HG03175 (cell line): ENCODE data around the gene TASP1.
"Not testable (repeated sequence)": the region's sequence is repeated elsewhere in the genome, so short reads cannot be mapped to it uniquely, and the experiment has no call there.

Source experiments
- ATAC-seq: cut with Tn5 transposase; IDR thresholded peaks from one replicate; pipeline ENCODE4 v1.9.1; 2021; ENCODE audit warnings: mild to moderate bottlenecking, moderate library complexity; ENCODE audit not compliant: unreplicated experiment

The TASP1 gene

GRCh38 chr20:13403453-13403852 is 235.3 kb downstream of the TASP1 start:
- no peak for ATAC-seq

- no peak for ATAC-seq
Measured at GRCh38 chr20:13402986-13403385, 235.7 kb downstream of the TASP1 start.

- ATAC-seq, result no peak
Measured at GRCh38 chr20:13402171-13402760, 236.5 kb downstream of the TASP1 start.

GRCh38 chr20:13401596-13401995 is 237.1 kb downstream of the TASP1 start:
- no peak for ATAC-seq

- no peak for ATAC-seq
Measured at GRCh38 chr20:13400453-13400852, 238.3 kb downstream of the TASP1 start.

GRCh38 chr20:13397300-13397724 is 241.4 kb downstream of the TASP1 start:
- no peak for ATAC-seq

- no peak for ATAC-seq
Measured at GRCh38 chr20:13396826-13397225, 241.9 kb downstream of the TASP1 start.

- no peak for ATAC-seq
Measured at GRCh38 chr20:13396022-13396421, 242.7 kb downstream of the TASP1 start.

GRCh38 chr20:13395232-13395631 is 243.5 kb downstream of the TASP1 start:
- no peak for ATAC-seq

- no peak for ATAC-seq
Measured at GRCh38 chr20:13392391-13392790, 246.3 kb downstream of the TASP1 start.

- no peak for ATAC-seq
Measured at GRCh38 chr20:13389115-13389514, 249.6 kb downstream of the TASP1 start.

- ATAC-seq, result no peak
Measured at GRCh38 chr20:13384132-13384531, 254.6 kb downstream of the TASP1 start.

- ATAC-seq, result no peak
Measured at GRCh38 chr20:13382786-13383185, 255.9 kb downstream of the TASP1 start.

GRCh38 chr20:13380497-13381229 is 258.1 kb downstream of the TASP1 start:
- ATAC-seq, result not testable (repeated sequence)

GRCh38 chr20:13373400-13373799 is 265.3 kb downstream of the TASP1 start:
- no peak for ATAC-seq

- no peak for ATAC-seq
Measured at GRCh38 chr20:13364278-13365170, 274.2 kb downstream of the TASP1 start.

- no peak for ATAC-seq
Measured at GRCh38 chr20:13363473-13363872, 275.3 kb downstream of the TASP1 start.

- ATAC-seq, result not testable (repeated sequence)
Measured at GRCh38 chr20:13362165-13362564, 276.6 kb downstream of the TASP1 start.

GRCh38 chr20:13358936-13359335 is 279.8 kb downstream of the TASP1 start:
- not testable (repeated sequence) for ATAC-seq

GRCh38 chr20:13357782-13358181 is 280.9 kb downstream of the TASP1 start:
- not testable (repeated sequence) for ATAC-seq

- no peak for ATAC-seq
Measured at GRCh38 chr20:13356591-13356990, 282.1 kb downstream of the TASP1 start.
